GM12878 (cell line): Measurements from ENCODE around the gene WNT9A.

Experiments used
- CHD1 ChIP-seq: IDR thresholded peaks from 2 replicates; pipeline ENCODE4 v1.6.1; 2012; ENCODE audit warnings: low read depth, low read length, improper control_type of control experiment
- CTCF ChIP-seq, 3 experiments: IDR thresholded peaks in 2 of 3; conservative IDR thresholded peaks in 1 of 3; 2 replicates each; pipeline ENCODE4 v1.5.1; 2011; ENCODE audit warnings: low read depth in 3 of 3, low read length in 3 of 3, mild to moderate bottlenecking in 3 of 3, control low read depth in 2 of 3, moderate library complexity in 2 of 3, inconsistent platforms in 1 of 3, mixed read lengths in 1 of 3; ENCODE audit not compliant: control insufficient read depth in 2 of 3, insufficient read depth in 1 of 3; ENCODE audit errors: extremely low read depth in 1 of 3
- EP300 ChIP-seq, 2 experiments: fragments of 150-350 bp in 1 of 2; IDR thresholded peaks; 2 replicates each; pipeline ENCODE4 v1.6.1; 2011 to 2012; ENCODE audit warnings: low read depth in 2 of 2, low read length in 2 of 2, borderline replicate concordance in 1 of 2, improper control_type of control experiment in 1 of 2, inconsistent platforms in 1 of 2; ENCODE audit not compliant: control insufficient read depth in 1 of 2
- GABPA ChIP-seq: IDR thresholded peaks from 2 replicates; pipeline ENCODE4 v1.6.1; 2014; ENCODE audit warnings: antibody characterized with exemption, low read depth, mild to moderate bottlenecking, inconsistent platforms
- HDGF ChIP-seq: fragments of 450-650 bp; IDR thresholded peaks from 2 replicates; pipeline ENCODE4 v1.6.1; 2016; ENCODE audit warnings: antibody characterized with exemption
- IRF5 ChIP-seq: fragments of 450-650 bp; IDR thresholded peaks from 2 replicates; pipeline ENCODE4 v1.6.1; 2017; ENCODE audit warnings: borderline replicate concordance
- MXI1 ChIP-seq: fragments of 150-350 bp; IDR thresholded peaks from 2 replicates; pipeline ENCODE4 v1.6.1; 2011; ENCODE audit warnings: low read depth, mild to moderate bottlenecking, inconsistent platforms, low read length, improper control_type of control experiment
- NRF1 ChIP-seq: conservative IDR thresholded peaks from 2 replicates; pipeline ENCODE4 v1.6.1; 2011; ENCODE audit warnings: mild to moderate bottlenecking, low read depth, low read length, improper control_type of control experiment
- POLR2AphosphoS5 ChIP-seq: IDR thresholded peaks from 2 replicates; pipeline ENCODE4 v1.6.1; 2011; ENCODE audit warnings: mild to moderate bottlenecking, low read length, inconsistent platforms
- RAD21 ChIP-seq: IDR thresholded peaks from 2 replicates; pipeline ENCODE4 v1.6.1; 2011; ENCODE audit warnings: mild to moderate bottlenecking, low read depth, low read length, moderate library complexity; ENCODE audit not compliant: insufficient read depth
- RAD51 ChIP-seq: fragments of 450-650 bp; IDR thresholded peaks from 2 replicates; pipeline ENCODE4 v1.6.1; 2016; ENCODE audit warnings: moderate library complexity, mild to moderate bottlenecking, inconsistent platforms
- RBBP5 ChIP-seq: fragments of 200-600 bp; sonication (generic); conservative IDR thresholded peaks from 2 replicates; pipeline ENCODE4 v1.6.1; 2016
- ZBED1 ChIP-seq: IDR thresholded peaks from 2 replicates; pipeline ENCODE4 v1.6.1; 2016; ENCODE audit warnings: borderline replicate concordance

GRCh38 chr1:227961651-227962466 lies 14.1 kb upstream of the WNT9A start:
- TF ChIP-seq RAD51: no peak
- TF ChIP-seq RAD21: no peak
- no peak for TF ChIP-seq CTCF (IDR thresholded peaks at IDR 0.05 in 2 of 3, conservative IDR thresholded peaks at IDR 0.05 in 1 of 3; ENCODE audit: control insufficient read depth in 2 of 3, extremely low read depth in 1 of 3, insufficient read depth in 1 of 3, low read depth in 3 of 3, low read length in 3 of 3)
- TF ChIP-seq IRF5: no peak
- TF ChIP-seq MXI1: no peak
- TF ChIP-seq NRF1: no peak
- TF ChIP-seq CHD1: no peak
- TF ChIP-seq GABPA: no peak
- no peak for TF ChIP-seq HDGF
- TF ChIP-seq ZBED1: no peak
- no peak for TF ChIP-seq EP300 (IDR thresholded peaks at IDR 0.05; ENCODE audit: borderline replicate concordance in 1 of 2, control insufficient read depth in 1 of 2, low read depth in 2 of 2, low read length in 2 of 2)
- TF ChIP-seq RBBP5: no peak
- TF ChIP-seq POLR2AphosphoS5: no peak
